Retinal pigment epithelial cell (primary cell): ENCODE data around the gene MVB12B.

Source experiments
- DNase-seq: peaks from one replicate; pipeline ENCODE4 v3.0.0-alpha.2; 2010; ENCODE audit warnings: low read depth
- H3K4me3 ChIP-seq: 2 replicates; pipeline ENCODE4 v1.5.1; 2011; ENCODE audit warnings: mild to moderate bottlenecking, low read length, control low read depth, moderate library complexity
- TF ChIP-seq, protein P1 (sequence below): conservative IDR thresholded peaks from 2 replicates; pipeline ENCODE4 v1.5.1; 2011; ENCODE audit warnings: low read depth, low read length, control low read depth, inconsistent platforms

Gene MVB12B

GRCh38 chr9:126514037-126514821, 187.6 kb downstream of the MVB12B start:
- DNase-seq, result no peak
- H3K4me3 ChIP-seq, result no peak overlapping the region
- TF ChIP-seq, protein P1, sequence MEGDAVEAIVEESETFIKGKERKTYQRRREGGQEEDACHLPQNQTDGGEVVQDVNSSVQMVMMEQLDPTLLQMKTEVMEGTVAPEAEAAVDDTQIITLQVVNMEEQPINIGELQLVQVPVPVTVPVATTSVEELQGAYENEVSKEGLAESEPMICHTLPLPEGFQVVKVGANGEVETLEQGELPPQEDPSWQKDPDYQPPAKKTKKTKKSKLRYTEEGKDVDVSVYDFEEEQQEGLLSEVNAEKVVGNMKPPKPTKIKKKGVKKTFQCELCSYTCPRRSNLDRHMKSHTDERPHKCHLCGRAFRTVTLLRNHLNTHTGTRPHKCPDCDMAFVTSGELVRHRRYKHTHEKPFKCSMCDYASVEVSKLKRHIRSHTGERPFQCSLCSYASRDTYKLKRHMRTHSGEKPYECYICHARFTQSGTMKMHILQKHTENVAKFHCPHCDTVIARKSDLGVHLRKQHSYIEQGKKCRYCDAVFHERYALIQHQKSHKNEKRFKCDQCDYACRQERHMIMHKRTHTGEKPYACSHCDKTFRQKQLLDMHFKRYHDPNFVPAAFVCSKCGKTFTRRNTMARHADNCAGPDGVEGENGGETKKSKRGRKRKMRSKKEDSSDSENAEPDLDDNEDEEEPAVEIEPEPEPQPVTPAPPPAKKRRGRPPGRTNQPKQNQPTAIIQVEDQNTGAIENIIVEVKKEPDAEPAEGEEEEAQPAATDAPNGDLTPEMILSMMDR, result peak; percentile 41

- TF ChIP-seq, protein P1, result no peak
- no peak overlapping the region for H3K4me3 ChIP-seq
- no peak for DNase-seq
Observed at GRCh38 chr9:126515001-126515872, 188.6 kb downstream of the MVB12B start.

DNA sequence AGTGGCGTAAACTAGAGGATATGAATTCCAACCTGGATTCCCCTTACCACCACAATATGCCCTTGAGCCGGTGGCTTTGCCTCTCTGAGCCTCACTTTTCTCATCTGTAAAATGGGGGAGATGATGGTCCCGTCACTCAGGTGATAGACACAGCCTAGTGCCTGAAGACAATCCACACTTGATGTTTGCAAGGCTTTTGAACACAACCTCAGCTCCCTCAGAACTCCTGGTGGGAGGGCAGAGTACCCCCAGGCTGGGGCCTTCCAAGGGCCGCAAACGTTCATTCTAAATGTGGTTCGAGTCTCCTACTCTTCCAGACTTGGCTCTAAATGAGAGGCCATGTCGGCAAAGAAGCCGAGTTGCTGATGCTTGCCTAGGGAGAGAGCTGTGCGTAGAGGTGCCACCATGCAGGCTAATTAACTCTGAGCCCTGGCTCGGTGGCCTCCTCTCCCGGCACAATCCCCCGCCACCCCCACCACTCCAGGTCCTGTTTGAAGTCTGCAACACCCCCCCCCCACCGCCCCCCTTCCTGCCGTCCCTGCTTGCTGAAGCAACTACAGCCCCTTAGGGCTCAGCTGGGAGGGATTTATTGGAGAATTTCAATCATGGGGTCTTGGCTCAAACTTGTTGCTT, 189.4 kb downstream of the MVB12B start:
- no peak overlapping the region for H3K4me3 ChIP-seq
- TF ChIP-seq, protein P1, result no peak
- DNase-seq, result no peak

GRCh38 chr9:126516561-126516935, 189.9 kb downstream of the MVB12B start:
- DNase-seq, result no peak
- TF ChIP-seq, protein P1, result no peak
- H3K4me3 ChIP-seq, result no peak overlapping the region

GRCh38 chr9:126516936-126517832, 190.6 kb downstream of the MVB12B start:
- H3K4me3 ChIP-seq, result peak overlapping the region; percentile 45
- peak; percentile 47 for DNase-seq
- TF ChIP-seq, protein P1, result no peak

DNA sequence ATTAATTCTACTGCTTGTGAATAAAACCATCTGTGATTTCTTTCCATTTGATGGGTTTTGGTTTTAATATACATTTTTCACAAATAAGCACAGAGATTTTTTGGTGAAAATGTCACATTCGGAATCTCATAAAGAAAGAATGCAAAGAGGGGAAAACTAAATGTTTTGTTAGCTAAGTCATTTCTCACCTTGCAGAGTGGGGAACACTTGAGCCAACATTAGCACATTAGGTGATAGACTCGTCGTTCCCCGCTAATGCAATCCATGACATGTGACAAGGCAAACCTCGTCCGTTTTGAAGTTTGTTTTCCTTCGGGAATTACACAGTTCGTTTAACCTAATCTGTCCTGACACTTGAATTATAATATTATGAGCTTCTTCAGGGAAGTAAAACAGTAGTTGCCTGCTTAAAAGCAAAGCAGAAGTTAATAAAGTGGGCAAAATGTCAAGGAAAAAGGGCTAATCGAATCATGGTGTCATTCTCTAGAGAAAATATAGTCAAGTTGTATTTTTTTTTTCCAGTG, 191.3 kb downstream of the MVB12B start:
- TF ChIP-seq, protein P1, result no peak
- H3K4me3 ChIP-seq, result no peak overlapping the region
- DNase-seq, result no peak
